Gastroesophageal sphincter (tissue), 4 donors: ENCODE results near the gene APLNR. TPM values are rescaled to one million over a fixed set of nuclear protein-coding genes. Genes with fewer than 3 reads are reported as not detected.

Source experiments
- ATAC-seq: fragments of 150-250 bp; one replicate; pipeline ENCODE4 v1.9.1; 2016; ENCODE audit warnings: mild to moderate bottlenecking, moderate library complexity
- H3K27ac ChIP-seq, 4 donors: fragments of 200-600 bp; sonication (generic) in 3 of 4; 1 replicate in 3 of 4; 2 replicates in 1 of 4; pipeline ENCODE4 v1.5.1; 2016 to 2019
- H3K27me3 ChIP-seq: fragments of 200-600 bp; sonication (generic); one replicate; pipeline ENCODE4 v1.5.1; 2019
- H3K36me3 ChIP-seq, 2 donors: fragments of 200-600 bp; sonication (generic); one replicate each; pipeline ENCODE4 v1.5.1; 2019; ENCODE audit warnings: control low read depth in 1 of 2
- H3K4me1 ChIP-seq, 3 donors: fragments of 200-600 bp; sonication (generic); 1 replicate in 2 of 3; 2 replicates in 1 of 3; pipeline ENCODE4 v1.5.1; 2016 to 2019; ENCODE audit warnings: control low read depth in 2 of 3
- H3K4me3 ChIP-seq, 2 donors: fragments of 200-600 bp; sonication (generic); one replicate each; pipeline ENCODE4 v1.5.1; 2019; ENCODE audit warnings: mild to moderate bottlenecking in 1 of 2, moderate library complexity in 1 of 2
- H3K9me3 ChIP-seq, 3 donors: fragments of 200-600 bp; sonication (generic); one replicate each; pipeline ENCODE4 v1.5.1; 2017 to 2019; ENCODE audit warnings: control low read depth in 2 of 3
- EP300 ChIP-seq: sonication (generic); formaldehyde crosslinking; IDR thresholded peaks from one replicate; pipeline ENCODE4 v1.6.1; 2017; ENCODE audit warnings: antibody characterized with exemption, mild to moderate bottlenecking
- POLR2A ChIP-seq, 2 donors: fragments of 450-650 bp; IDR thresholded peaks; one replicate each; pipeline ENCODE4 v1.6.1; 2017; ENCODE audit warnings: antibody characterized with exemption in 2 of 2, mild to moderate bottlenecking in 2 of 2, moderate library complexity in 1 of 2
- POLR2AphosphoS5 ChIP-seq: sonication (generic); formaldehyde crosslinking; IDR thresholded peaks from one replicate; pipeline ENCODE4 v1.6.1; 2017; ENCODE audit warnings: antibody characterized with exemption
- WGBS, 2 donors: methylation state at CpG; one replicate each; pipeline ENCODE4 v1.1.5; 2018; ENCODE audit warnings: low coverage in 1 of 2; 5-methylcytosine and 5-hydroxymethylcytosine counted together
- total RNA-seq, 4 donors: library from RNA; depleted of rRNA; stranded (reverse); fragments of >200 nt; gene quantifications; one replicate each; pipeline ENCODE4 v1.1.0, GENCODE V29; 2016
- TF ChIP-seq, protein P1 (sequence below), 4 experiments: fragments of 200-600 bp in 2 of 4; fragments of 450-650 bp in 2 of 4; sonication (generic) in 1 of 4; IDR thresholded peaks; one replicate each; pipeline ENCODE4 v1.5.1; 2017 to 2019; ENCODE audit warnings: antibody characterized with exemption in 4 of 4, mild to moderate bottlenecking in 2 of 4, moderate library complexity in 2 of 4

Gene APLNR
- total RNA-seq, 4 donors from 2014 or later = 2.2 to 3.7 (median 2.4) TPM

DNA sequence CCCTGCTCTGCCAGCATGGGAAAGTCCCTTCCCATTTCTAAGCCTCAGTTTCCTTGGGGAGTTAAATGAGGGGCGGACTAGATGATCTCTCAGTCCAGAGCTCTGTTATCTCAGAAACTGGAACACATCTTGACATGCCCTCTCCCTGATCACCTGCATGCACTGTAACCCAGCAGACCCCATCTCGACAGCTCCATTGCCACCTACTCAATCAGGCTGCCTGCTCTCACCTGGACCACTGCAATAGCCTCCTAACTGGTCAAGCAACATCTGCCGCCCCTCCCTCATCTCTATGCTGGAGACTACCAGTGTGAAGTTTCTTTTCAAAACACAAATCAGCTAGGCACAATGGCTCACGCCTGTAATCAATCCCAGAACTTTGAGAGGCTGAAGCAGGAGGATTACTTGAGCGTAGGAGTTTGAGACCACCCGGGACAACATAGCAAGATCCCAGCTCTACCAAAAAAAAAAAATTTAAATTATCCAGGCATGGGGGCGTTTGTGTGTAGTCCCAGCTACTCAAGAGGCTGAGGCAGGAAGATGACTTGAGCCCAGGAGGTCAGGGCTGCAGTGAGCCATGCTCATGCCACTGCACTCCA is 33.1 kb downstream of the APLNR start:
- 27 to 37% methylated on average over 3 of the region's 7 CpGs for WGBS, 2 donors
- no peak for ATAC-seq
- no peaks in the 10 kb centered on the region for H3K36me3 ChIP-seq
- TF ChIP-seq POLR2AphosphoS5 (no peak), EP300 (no peak), POLR2A (IDR thresholded peaks at IDR 0.05) (no peak)
- TF ChIP-seq, protein P1, sequence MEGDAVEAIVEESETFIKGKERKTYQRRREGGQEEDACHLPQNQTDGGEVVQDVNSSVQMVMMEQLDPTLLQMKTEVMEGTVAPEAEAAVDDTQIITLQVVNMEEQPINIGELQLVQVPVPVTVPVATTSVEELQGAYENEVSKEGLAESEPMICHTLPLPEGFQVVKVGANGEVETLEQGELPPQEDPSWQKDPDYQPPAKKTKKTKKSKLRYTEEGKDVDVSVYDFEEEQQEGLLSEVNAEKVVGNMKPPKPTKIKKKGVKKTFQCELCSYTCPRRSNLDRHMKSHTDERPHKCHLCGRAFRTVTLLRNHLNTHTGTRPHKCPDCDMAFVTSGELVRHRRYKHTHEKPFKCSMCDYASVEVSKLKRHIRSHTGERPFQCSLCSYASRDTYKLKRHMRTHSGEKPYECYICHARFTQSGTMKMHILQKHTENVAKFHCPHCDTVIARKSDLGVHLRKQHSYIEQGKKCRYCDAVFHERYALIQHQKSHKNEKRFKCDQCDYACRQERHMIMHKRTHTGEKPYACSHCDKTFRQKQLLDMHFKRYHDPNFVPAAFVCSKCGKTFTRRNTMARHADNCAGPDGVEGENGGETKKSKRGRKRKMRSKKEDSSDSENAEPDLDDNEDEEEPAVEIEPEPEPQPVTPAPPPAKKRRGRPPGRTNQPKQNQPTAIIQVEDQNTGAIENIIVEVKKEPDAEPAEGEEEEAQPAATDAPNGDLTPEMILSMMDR (IDR thresholded peaks at IDR 0.05) = no peak
- H3K27me3 ChIP-seq = peaks cover 15% of the 10 kb centered on the region
- H3K9me3 ChIP-seq = no peaks in the 10 kb centered on the region
- no peak overlapping the region for H3K4me3 ChIP-seq
- H3K27ac ChIP-seq = no peak overlapping the region
- peaks cover 0 to 30% (median 10%) of the 10 kb centered on the region in 3 donors for H3K4me1 ChIP-seq

DNA sequence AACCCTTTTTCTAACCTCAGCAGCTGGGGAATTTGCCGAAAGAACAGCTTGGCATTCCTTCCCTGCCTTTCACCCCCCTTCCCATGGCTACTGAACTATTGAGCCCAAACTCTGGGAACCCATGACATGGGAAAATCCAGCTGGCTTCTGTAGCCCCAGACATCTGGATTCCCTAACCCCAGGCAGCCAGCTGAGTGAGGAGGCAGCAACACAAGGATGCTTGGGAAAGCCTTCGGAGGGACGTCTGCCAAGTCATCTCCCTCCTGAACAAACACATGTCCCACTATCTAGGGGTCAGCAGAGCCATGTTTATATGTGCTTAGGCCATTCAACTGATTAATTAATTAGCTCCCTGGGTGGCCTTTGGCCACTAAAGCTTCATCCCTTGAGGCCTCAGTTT is 33.7 kb downstream of the APLNR start:
- TF ChIP-seq, protein P1 (IDR thresholded peaks at IDR 0.05) = no peak
- peak; percentile 44 for TF ChIP-seq POLR2AphosphoS5
- Histone ChIP-seq H3K27ac (peak overlapping the region in 1 of 4 donors; percentile 17), H3K4me3 (no peak overlapping the region), H3K4me1 (peaks cover 0 to 30% (median 10%) of the 10 kb centered on the region in 3 donors), H3K27me3 (peaks cover 15% of the 10 kb centered on the region), H3K9me3 (no peaks in the 10 kb centered on the region), H3K36me3 (no peaks in the 10 kb centered on the region)
- 7 to 42% methylated on average over 2 of the region's 3 CpGs for WGBS, 2 donors
- peak; percentile 70 for ATAC-seq

DNA sequence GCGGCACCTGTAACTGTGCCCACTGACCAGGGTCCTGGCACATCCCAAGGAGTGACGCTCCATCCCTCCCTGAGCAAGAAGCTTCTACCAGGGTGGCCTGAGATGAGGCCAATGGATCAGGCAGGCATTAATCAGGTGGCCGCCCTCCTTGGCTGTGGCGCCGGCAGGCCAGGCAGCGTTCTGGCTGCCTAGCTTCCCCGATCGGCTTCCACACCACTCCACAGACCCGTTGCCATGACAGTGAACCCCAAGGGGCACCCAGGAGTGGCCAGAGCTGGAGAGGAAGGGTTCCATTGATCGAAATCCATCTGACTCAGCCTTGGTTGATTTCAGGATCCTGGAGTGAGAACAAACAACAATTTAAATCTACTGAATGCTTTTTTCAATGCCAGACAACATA is 34.8 kb downstream of the APLNR start:
- TF ChIP-seq, protein P1 (IDR thresholded peaks at IDR 0.05) = no peak
- TF ChIP-seq POLR2AphosphoS5 = no peak
- no peak for TF ChIP-seq POLR2A (IDR thresholded peaks at IDR 0.05)
- no peak for TF ChIP-seq EP300
- Histone ChIP-seq H3K4me1 (peaks cover 0 to 30% (median 10%) of the 10 kb centered on the region in 3 donors), H3K27ac (peak overlapping the region in 1 of 4 donors; percentile 37), H3K27me3 (peaks cover 15% of the 10 kb centered on the region), H3K4me3 (no peak overlapping the region), H3K9me3 (no peaks in the 10 kb centered on the region), H3K36me3 (no peaks in the 10 kb centered on the region)
- 60% methylated on average over 1 of the region's 10 CpGs; no CpG with 5 or more reads in 1 of the 2 donors for WGBS, 2 donors
- peak; percentile 56 for ATAC-seq

DNA sequence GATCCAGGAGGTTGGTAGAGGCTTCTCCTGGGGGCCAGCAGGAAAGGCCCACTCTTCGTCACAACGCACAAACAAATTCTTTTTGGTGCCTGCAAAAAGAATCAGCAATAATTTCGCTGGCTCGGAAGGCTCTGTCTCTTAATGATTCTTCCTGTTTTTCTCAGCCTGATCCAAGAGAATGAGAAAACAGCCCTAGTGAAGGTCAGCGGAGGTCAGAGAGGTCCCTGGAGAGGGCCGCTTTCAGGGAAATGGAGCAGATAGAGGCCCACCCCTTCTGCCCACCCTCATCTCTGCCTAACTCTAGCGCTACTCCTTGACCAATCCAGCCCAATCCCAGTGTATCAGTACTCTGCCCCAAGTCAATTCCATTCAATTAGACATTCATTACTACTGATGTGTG is 36.1 kb downstream of the APLNR start:
- 42 to 43% methylated on average over 4 to 5 of the region's 7 CpGs for WGBS, 2 donors
- Histone ChIP-seq H3K27me3 (peaks cover 15% of the 10 kb centered on the region), H3K4me3 (no peak overlapping the region), H3K36me3 (no peaks in the 10 kb centered on the region), H3K4me1 (peaks cover 0 to 30% (median 10%) of the 10 kb centered on the region in 3 donors), H3K9me3 (no peaks in the 10 kb centered on the region), H3K27ac (peak overlapping the region in 2 of 4 donors; percentile 27 to 43)
- no peak for ATAC-seq
- TF ChIP-seq EP300 (no peak), POLR2A (IDR thresholded peaks at IDR 0.05) (no peak), POLR2AphosphoS5 (no peak)
- TF ChIP-seq, protein P1 (IDR thresholded peaks at IDR 0.05) = no peak

DNA sequence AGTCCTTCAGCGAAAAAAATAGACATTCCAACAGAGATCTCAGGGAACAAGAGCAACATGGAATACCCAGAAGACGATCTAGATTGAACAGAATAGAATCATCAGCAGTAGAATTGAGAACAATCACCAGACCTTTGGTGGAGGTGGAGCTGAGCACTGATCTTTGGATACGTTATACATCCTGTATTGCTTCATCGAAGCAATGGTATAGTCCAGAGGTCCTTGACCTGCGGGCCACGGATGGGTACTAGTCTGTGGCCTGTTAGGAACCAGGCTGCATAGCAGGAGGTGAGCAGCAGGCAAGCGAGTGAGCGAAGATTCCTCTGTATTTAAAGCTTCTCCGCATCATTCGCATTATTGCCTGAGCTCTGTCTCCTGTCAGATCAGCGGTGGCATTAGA is 37.7 kb downstream of the APLNR start:
- peaks cover 0 to 30% (median 10%) of the 10 kb centered on the region in 3 donors for H3K4me1 ChIP-seq
- H3K27ac ChIP-seq = no peak overlapping the region
- H3K9me3 ChIP-seq = no peaks in the 10 kb centered on the region
- peaks cover 5% of the 10 kb centered on the region for H3K27me3 ChIP-seq
- ATAC-seq = no peak
- no peaks in the 10 kb centered on the region for H3K36me3 ChIP-seq
- H3K4me3 ChIP-seq = no peak overlapping the region
- TF ChIP-seq POLR2AphosphoS5 (no peak), POLR2A (IDR thresholded peaks at IDR 0.05) (no peak), EP300 (no peak)
- TF ChIP-seq, protein P1 (IDR thresholded peaks at IDR 0.05) = no peak
- 87 to 93% methylated on average over 3 to 10 of the region's 11 CpGs for whole genome bisulfite sequencing, 2 donors
